GM23338 (cell line): ENCODE measurements around the gene MYH6. TPM values are rescaled to one million over a fixed set of nuclear protein-coding genes. Genes with fewer than 3 reads are reported as not detected.

Experiments used
- ATAC-seq: fragments of 200-7000 bp; cut with Tn5 transposase; 3 replicates; pipeline ENCODE4 v1.9.1; 2020
- DNase-seq: peaks from one replicate; pipeline ENCODE4 v3.0.0-alpha.2; 2015; ENCODE audit warnings: low spot score
- H2AFZ ChIP-seq: fragments of 200-600 bp; sonication (generic); 2 replicates; pipeline ENCODE4 v1.8.0; 2016; ENCODE audit warnings: antibody characterized with exemption, mild to moderate bottlenecking, moderate library complexity
- H3F3A ChIP-seq: fragments of 200-600 bp; sonication (generic); replicated peaks from 2 replicates; pipeline ENCODE4 v1.8.0; 2017; ENCODE audit warnings: antibody characterized with exemption, mixed run types, low read depth
- H3K27ac ChIP-seq: fragments of 200-600 bp; sonication (generic); 2 replicates; pipeline ENCODE4 v1.6.1; 2016; ENCODE audit warnings: low read depth
- H3K27me3 ChIP-seq: fragments of 200-600 bp; sonication (generic); 2 replicates; pipeline ENCODE4 v1.8.0; 2016; ENCODE audit warnings: mild to moderate bottlenecking, mixed run types, moderate library complexity; ENCODE audit not compliant: insufficient read depth
- H3K36me3 ChIP-seq: fragments of 200-600 bp; sonication (generic); 2 replicates; pipeline ENCODE4 v1.8.0; 2016; ENCODE audit warnings: mild to moderate bottlenecking; ENCODE audit not compliant: insufficient read depth
- H3K4me1 ChIP-seq: fragments of 200-600 bp; sonication (generic); 2 replicates; pipeline ENCODE4 v1.8.0; 2016; ENCODE audit warnings: mild to moderate bottlenecking, moderate library complexity; ENCODE audit not compliant: insufficient read depth
- H3K4me2 ChIP-seq: fragments of 200-600 bp; sonication (generic); 2 replicates; pipeline ENCODE4 v1.7.1; 2017; ENCODE audit warnings: mixed run types
- H3K4me3 ChIP-seq: fragments of 200-600 bp; sonication (generic); 2 replicates; pipeline ENCODE4 v1.6.1; 2016; ENCODE audit warnings: mixed run types
- H3K79me2 ChIP-seq: fragments of 200-600 bp; sonication (generic); replicated peaks from 2 replicates; pipeline ENCODE4 v1.8.0; 2017; ENCODE audit warnings: mild to moderate bottlenecking; ENCODE audit not compliant: insufficient read depth
- H3K9me2 ChIP-seq: fragments of 200-600 bp; sonication (generic); 2 replicates; pipeline ENCODE4 v1.8.0; 2017; ENCODE audit not compliant: insufficient read depth
- H4K20me1 ChIP-seq: fragments of 200-600 bp; sonication (generic); replicated peaks from 2 replicates; pipeline ENCODE4 v1.8.0; 2017; ENCODE audit warnings: mild to moderate bottlenecking; ENCODE audit not compliant: insufficient read depth
- H3K27ac Mint-ChIP-seq: 2 replicates; pipeline ENCODE4 v1.8.0; 2020; ENCODE audit warnings: inconsistent platforms, mild to moderate bottlenecking, moderate library complexity, mixed read lengths
- H3K27me3 Mint-ChIP-seq: 3 replicates; pipeline ENCODE4 v1.8.0; 2022; ENCODE audit warnings: low read depth, mild to moderate bottlenecking, moderate library complexity, mixed read lengths, inconsistent platforms; ENCODE audit not compliant: insufficient read depth, poor library complexity
- H3K36me3 Mint-ChIP-seq: 3 replicates; pipeline ENCODE4 v1.8.0; 2021; ENCODE audit warnings: low read depth, mild to moderate bottlenecking, inconsistent platforms, moderate library complexity, mixed read lengths
- H3K4me1 Mint-ChIP-seq: 3 replicates; pipeline ENCODE4 v1.8.0; 2020; ENCODE audit warnings: mild to moderate bottlenecking, inconsistent platforms, mixed read lengths
- H3K4me3 Mint-ChIP-seq: 3 replicates; pipeline ENCODE4 v1.8.0; 2021; ENCODE audit warnings: moderate library complexity, mild to moderate bottlenecking, inconsistent platforms, mixed read lengths
- H3K9me3 Mint-ChIP-seq: 3 replicates; pipeline ENCODE4 v1.8.0; 2020; ENCODE audit warnings: moderate library complexity, mild to moderate bottlenecking, inconsistent platforms, mixed read lengths
- CREB1 ChIP-seq: fragments of 250-450 bp; sonication (Bioruptor Pico); IDR thresholded peaks from 2 replicates; pipeline ENCODE4 v1.5.0; 2020; ENCODE audit warnings: low read depth, mild to moderate bottlenecking, moderate library complexity
- CTCF ChIP-seq, 2 experiments: fragments of 200-600 bp in 1 of 2; sonication (generic) in 1 of 2; conservative IDR thresholded peaks; 2 replicates each; pipeline versions ENCODE4 v1.5.1 to v1.6.1; 2016 to 2017; ENCODE audit warnings: antibody characterized with exemption in 2 of 2, low read depth in 2 of 2, mild to moderate bottlenecking in 2 of 2, moderate library complexity in 1 of 2
- ETS1 ChIP-seq: IDR thresholded peaks from 2 replicates; pipeline ENCODE4 v1.6.1; 2016; ENCODE audit warnings: antibody characterized with exemption
- EZH2 ChIP-seq: fragments of 200-600 bp; sonication (generic); IDR thresholded peaks from one replicate; pipeline ENCODE4 v1.8.0; 2017; ENCODE audit warnings: antibody characterized with exemption, mild to moderate bottlenecking, low read depth; ENCODE audit not compliant: unreplicated experiment
- EZH2phosphoT487 ChIP-seq: fragments of 200-600 bp; sonication (generic); IDR thresholded peaks from one replicate; pipeline ENCODE4 v1.8.1; 2018; ENCODE audit warnings: antibody characterized with exemption; ENCODE audit not compliant: unreplicated experiment
- JUNB ChIP-seq: IDR thresholded peaks from one replicate; pipeline ENCODE4 v1.6.1; 2016; ENCODE audit warnings: antibody characterized with exemption; ENCODE audit not compliant: unreplicated experiment
- NANOG ChIP-seq: IDR thresholded peaks from 2 replicates; pipeline ENCODE4 v1.6.1; 2016; ENCODE audit warnings: antibody characterized with exemption, borderline replicate concordance
- POLR2AphosphoS5 ChIP-seq: IDR thresholded peaks from 2 replicates; pipeline ENCODE4 v1.6.1; 2016; ENCODE audit warnings: antibody characterized with exemption, low read depth
- REST ChIP-seq: IDR thresholded peaks from one replicate; pipeline ENCODE4 v1.6.1; 2018; ENCODE audit warnings: antibody characterized with exemption; ENCODE audit not compliant: unreplicated experiment
- STAT1 ChIP-seq: IDR thresholded peaks from one replicate; pipeline ENCODE4 v1.6.1; 2016; ENCODE audit warnings: antibody characterized with exemption; ENCODE audit not compliant: unreplicated experiment
- ZNF114 ChIP-seq: fragments of 250-450 bp; sonication (Bioruptor Pico); IDR thresholded peaks from 2 replicates; pipeline ENCODE4 v1.5.0; 2020; ENCODE audit warnings: mild to moderate bottlenecking, moderate library complexity
- ZNF331 ChIP-seq: fragments of 250-450 bp; sonication (Bioruptor Pico); IDR thresholded peaks from 2 replicates; pipeline ENCODE4 v1.5.0; 2020; ENCODE audit warnings: low read depth, mild to moderate bottlenecking, moderate library complexity
- ZNF462 ChIP-seq: fragments of 250-450 bp; sonication (Bioruptor Pico); IDR thresholded peaks from 2 replicates; pipeline ENCODE4 v1.5.0; 2020; ENCODE audit warnings: mild to moderate bottlenecking, moderate library complexity
- polyA plus RNA-seq: library from polyadenylated mRNA; unstranded; fragments of >200 nt; fragmentation: Nextera tagmentation; extraction: Ambion mirVana; gene quantifications from 2 replicates; pipeline ENCODE4 v1.2.1, GENCODE V29; 2016
- total RNA-seq: library from RNA; depleted of rRNA; stranded (reverse); fragments of >200 nt; shearing (Covaris generic); gene quantifications from 2 replicates; pipeline ENCODE4 v1.2.3, GENCODE V29; 2014

MYH6 gene
- total and polyA plus RNA-seq, 2 experiments from 2014 or later: 0.03 to 0.10 TPM

- Histone ChIP-seq H3K79me2 (no peaks in the 10 kb centered on the region), H3F3A (no peaks in the 10 kb centered on the region), H3K4me1 (no peaks in the 10 kb centered on the region), H4K20me1 (no peaks in the 10 kb centered on the region), H3K27ac (no peak overlapping the region), H3K4me3 (no peak overlapping the region), H2AFZ (no peak overlapping the region), H3K36me3 (no peaks in the 10 kb centered on the region), H3K27me3 (no peaks in the 10 kb centered on the region), H3K9me2 (peaks cover 6% of the 10 kb centered on the region), H3K4me2 (no peak overlapping the region)
- TF ChIP-seq CTCF (conservative IDR thresholded peaks at IDR 0.05; ENCODE audit: low read depth in 2 of 2) (no peak), ZNF331 (CRISPR knock-in tag) (no peak), JUNB (no peak), ZNF462 (CRISPR knock-in tag) (no peak), ETS1 (no peak), STAT1 (no peak), EZH2phosphoT487 (no peak), REST (no peak), ZNF114 (no peak), EZH2 (no peak), NANOG (no peak), POLR2AphosphoS5 (no peak), CREB1 (CRISPR knock-in tag) (no peak)
- Mint-ChIP-seq H3K9me3 (0 out of 3 replicates have a peak, but pooled peaks cover 3% of the 10 kb centered on the region), H3K4me3 (no peak overlapping the region), H3K27ac (no peak overlapping the region), H3K27me3 (peaks cover 17% of the 10 kb centered on the region), H3K36me3 (no peaks in the 10 kb centered on the region; the same call in 2 of the 3 replicates), H3K4me1 (peaks cover 3% of the 10 kb centered on the region; the same call in 2 of the 3 replicates)
- no peak for ATAC-seq
- DNase-seq: no peak
These were observed 23.4 kb upstream of the MYH6 start for GRCh38 chr14:23431486-23431885.
